Astrocyte of the cerebellum (primary cell): ENCODE measurements around the gene LARP7.
"Not testable (repeated sequence)": the region's sequence is repeated elsewhere in the genome, so short reads cannot be mapped to it uniquely, and the experiment has no call there.

Source experiments
- DNase-seq: peaks from one replicate; pipeline ENCODE4 v3.0.0-alpha.2; 2011; ENCODE audit warnings: low read depth
- H3K4me3 ChIP-seq: 2 replicates; pipeline ENCODE4 v1.5.1; 2011; ENCODE audit warnings: mild to moderate bottlenecking, low read depth, low read length, moderate library complexity
- CTCF ChIP-seq: IDR thresholded peaks from 2 replicates; pipeline ENCODE4 v1.5.1; 2012; ENCODE audit warnings: low read length, low read depth, moderate library complexity, mild to moderate bottlenecking; ENCODE audit errors: missing control alignments
- in situ Hi-C: cut with HindIII; loops from 2 replicates; pipeline ENCODE4 v1.10.0; 2017; ENCODE audit warnings: low sequenced_read_pairs

The LARP7 gene

GRCh38 chr4:112649055-112649408, 12.1 kb downstream of the LARP7 start:
- in situ Hi-C loops = no loop called here
- H3K4me3 ChIP-seq = no peak overlapping the region
- no peak for DNase-seq
- TF ChIP-seq CTCF = no peak

GRCh38 chr4:112650332-112650731, 13.4 kb downstream of the LARP7 start:
- H3K4me3 ChIP-seq = no peak overlapping the region
- no peak for DNase-seq
- no peak for TF ChIP-seq CTCF
- in situ Hi-C loops = no loop called here

- in situ Hi-C loops = no loop called here
- no peak overlapping the region for H3K4me3 ChIP-seq
- no peak for DNase-seq
- no peak for TF ChIP-seq CTCF
These were observed 14.7 kb downstream of the LARP7 start for GRCh38 chr4:112651641-112652040.

- in situ Hi-C loops = no loop called here
- no peak for TF ChIP-seq CTCF
- DNase-seq = no peak
- H3K4me3 ChIP-seq = no peak overlapping the region
These were observed 15.3 kb downstream of the LARP7 start for GRCh38 chr4:112652216-112652615.

GRCh38 chr4:112655270-112655669, 18.3 kb downstream of the LARP7 start:
- in situ Hi-C loops = no loop called here
- no peak for TF ChIP-seq CTCF
- H3K4me3 ChIP-seq = no peak overlapping the region
- DNase-seq = no peak

GRCh38 chr4:112656115-112656514, 19.2 kb downstream of the LARP7 start:
- DNase-seq, in situ Hi-C loops, H3K4me3 ChIP-seq: not testable (repeated sequence)

- no peak for DNase-seq
- no peak for TF ChIP-seq CTCF
- H3K4me3 ChIP-seq = no peak overlapping the region
- in situ Hi-C loops = no loop called here
These were observed 27.7 kb downstream of the LARP7 start for GRCh38 chr4:112664611-112665010.
